HL-60 (cell line): ENCODE data around the gene RFX1.
A peak's percentile ranks its signal among the peaks of the same experiment; 100 is the strongest.

Experiments
- DNase-seq, 2 experiments: peaks; one replicate each; pipeline ENCODE4 v3.0.0-alpha.2; 2010 to 2020; ENCODE audit warnings: low read depth in 1 of 2, low spot score in 1 of 2
- H3K27ac ChIP-seq: fragments of 250-450 bp; sonication (Bioruptor Pico); replicated peaks from 2 replicates; pipeline ENCODE4 v1.5.1; 2020; ENCODE audit warnings: mild to moderate bottlenecking, moderate library complexity
- H3K27me3 ChIP-seq: fragments of 250-450 bp; sonication (Bioruptor Pico); 2 replicates; pipeline ENCODE4 v1.5.1; 2021; ENCODE audit warnings: mild to moderate bottlenecking, moderate library complexity; ENCODE audit not compliant: insufficient read depth, poor library complexity, severe bottlenecking
- H3K4me3 ChIP-seq: replicated peaks from 2 replicates; pipeline ENCODE4 v1.5.1; 2011; ENCODE audit warnings: mild to moderate bottlenecking, control low read depth, low read length; ENCODE audit not compliant: insufficient read depth
- GABPA ChIP-seq: IDR thresholded peaks from 2 replicates; pipeline ENCODE4 v1.6.1; 2012; ENCODE audit warnings: low read depth
- POLR2AphosphoS5 ChIP-seq: IDR thresholded peaks from 2 replicates; pipeline ENCODE4 v1.6.1; 2012; ENCODE audit warnings: low read depth
- SPI1 ChIP-seq: IDR thresholded peaks from 2 replicates; pipeline ENCODE4 v1.6.1; 2012; ENCODE audit warnings: low read depth, mild to moderate bottlenecking, borderline replicate concordance
- TF ChIP-seq, protein P1 (sequence below): IDR thresholded peaks from 2 replicates; pipeline ENCODE4 v1.6.1; 2012; ENCODE audit warnings: low read depth; ENCODE audit not compliant: insufficient replicate concordance
- TF ChIP-seq, protein P2 (sequence below): IDR thresholded peaks from one replicate; pipeline ENCODE4 v1.5.1; 2011; ENCODE audit warnings: low read length, control low read depth, inconsistent platforms; ENCODE audit not compliant: insufficient read depth

RFX1 gene

GRCh38 chr19:13959962-13960862, 45.9 kb downstream of the RFX1 start:
- H3K4me3 ChIP-seq = no peak overlapping the region
- no peak overlapping the region for H3K27ac ChIP-seq
- DNase-seq = no peak
- TF ChIP-seq POLR2AphosphoS5 (no peak), GABPA (no peak), SPI1 (no peak)
- TF ChIP-seq, protein P1, sequence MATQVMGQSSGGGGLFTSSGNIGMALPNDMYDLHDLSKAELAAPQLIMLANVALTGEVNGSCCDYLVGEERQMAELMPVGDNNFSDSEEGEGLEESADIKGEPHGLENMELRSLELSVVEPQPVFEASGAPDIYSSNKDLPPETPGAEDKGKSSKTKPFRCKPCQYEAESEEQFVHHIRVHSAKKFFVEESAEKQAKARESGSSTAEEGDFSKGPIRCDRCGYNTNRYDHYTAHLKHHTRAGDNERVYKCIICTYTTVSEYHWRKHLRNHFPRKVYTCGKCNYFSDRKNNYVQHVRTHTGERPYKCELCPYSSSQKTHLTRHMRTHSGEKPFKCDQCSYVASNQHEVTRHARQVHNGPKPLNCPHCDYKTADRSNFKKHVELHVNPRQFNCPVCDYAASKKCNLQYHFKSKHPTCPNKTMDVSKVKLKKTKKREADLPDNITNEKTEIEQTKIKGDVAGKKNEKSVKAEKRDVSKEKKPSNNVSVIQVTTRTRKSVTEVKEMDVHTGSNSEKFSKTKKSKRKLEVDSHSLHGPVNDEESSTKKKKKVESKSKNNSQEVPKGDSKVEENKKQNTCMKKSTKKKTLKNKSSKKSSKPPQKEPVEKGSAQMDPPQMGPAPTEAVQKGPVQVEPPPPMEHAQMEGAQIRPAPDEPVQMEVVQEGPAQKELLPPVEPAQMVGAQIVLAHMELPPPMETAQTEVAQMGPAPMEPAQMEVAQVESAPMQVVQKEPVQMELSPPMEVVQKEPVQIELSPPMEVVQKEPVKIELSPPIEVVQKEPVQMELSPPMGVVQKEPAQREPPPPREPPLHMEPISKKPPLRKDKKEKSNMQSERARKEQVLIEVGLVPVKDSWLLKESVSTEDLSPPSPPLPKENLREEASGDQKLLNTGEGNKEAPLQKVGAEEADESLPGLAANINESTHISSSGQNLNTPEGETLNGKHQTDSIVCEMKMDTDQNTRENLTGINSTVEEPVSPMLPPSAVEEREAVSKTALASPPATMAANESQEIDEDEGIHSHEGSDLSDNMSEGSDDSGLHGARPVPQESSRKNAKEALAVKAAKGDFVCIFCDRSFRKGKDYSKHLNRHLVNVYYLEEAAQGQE = no peak
- TF ChIP-seq, protein P2, sequence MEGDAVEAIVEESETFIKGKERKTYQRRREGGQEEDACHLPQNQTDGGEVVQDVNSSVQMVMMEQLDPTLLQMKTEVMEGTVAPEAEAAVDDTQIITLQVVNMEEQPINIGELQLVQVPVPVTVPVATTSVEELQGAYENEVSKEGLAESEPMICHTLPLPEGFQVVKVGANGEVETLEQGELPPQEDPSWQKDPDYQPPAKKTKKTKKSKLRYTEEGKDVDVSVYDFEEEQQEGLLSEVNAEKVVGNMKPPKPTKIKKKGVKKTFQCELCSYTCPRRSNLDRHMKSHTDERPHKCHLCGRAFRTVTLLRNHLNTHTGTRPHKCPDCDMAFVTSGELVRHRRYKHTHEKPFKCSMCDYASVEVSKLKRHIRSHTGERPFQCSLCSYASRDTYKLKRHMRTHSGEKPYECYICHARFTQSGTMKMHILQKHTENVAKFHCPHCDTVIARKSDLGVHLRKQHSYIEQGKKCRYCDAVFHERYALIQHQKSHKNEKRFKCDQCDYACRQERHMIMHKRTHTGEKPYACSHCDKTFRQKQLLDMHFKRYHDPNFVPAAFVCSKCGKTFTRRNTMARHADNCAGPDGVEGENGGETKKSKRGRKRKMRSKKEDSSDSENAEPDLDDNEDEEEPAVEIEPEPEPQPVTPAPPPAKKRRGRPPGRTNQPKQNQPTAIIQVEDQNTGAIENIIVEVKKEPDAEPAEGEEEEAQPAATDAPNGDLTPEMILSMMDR = peak; percentile 7
- H3K27me3 ChIP-seq = no peaks in the 10 kb centered on the region

GRCh38 chr19:13959141-13959961, 46.8 kb downstream of the RFX1 start:
- Histone ChIP-seq H3K27ac (no peak overlapping the region), H3K27me3 (no peaks in the 10 kb centered on the region), H3K4me3 (no peak overlapping the region)
- no peak for DNase-seq
- TF ChIP-seq POLR2AphosphoS5 (no peak), GABPA (no peak), SPI1 (no peak)
- TF ChIP-seq, protein P2 = no peak
- TF ChIP-seq, protein P1 = no peak

- no peak overlapping the region for H3K4me3 ChIP-seq
- TF ChIP-seq SPI1 (no peak), POLR2AphosphoS5 (no peak), GABPA (no peak)
- TF ChIP-seq, protein P2 = no peak
- TF ChIP-seq, protein P1 = no peak
- H3K27ac ChIP-seq = no peak overlapping the region
These were observed 48.1 kb downstream of the RFX1 start for GRCh38 chr19:13958043-13958442.

More at GRCh38 chr19:13958043-13958442, 48.1 kb downstream of the RFX1 start:
- no peaks in the 10 kb centered on the region for H3K27me3 ChIP-seq
- no peak for DNase-seq
